Stimulated activated CD4-positive, alpha-beta T cell treated with anti-CD3 and anti-CD28 coated beads, Interleukin-2, amount 100 ng/mL, for 4 hours (primary cell): ENCODE results near the gene LAMA4.
A peak's percentile ranks its signal among the peaks of the same experiment; 100 is the strongest.
"Not testable (repeated sequence)": the region's sequence is repeated elsewhere in the genome, so short reads cannot be mapped to it uniquely, and the experiment has no call there.

Experiments
- DNase-seq: peaks from one replicate; pipeline ENCODE4 v3.0.0-alpha.2; 2020; ENCODE audit warnings: low read depth

The LAMA4 gene

GRCh38 chr6:112144145-112144926 is 110.0 kb downstream of the LAMA4 start:
- DNase-seq = no peak

- no peak for DNase-seq
These were observed 112.7 kb downstream of the LAMA4 start for GRCh38 chr6:112141707-112142106.

GRCh38 chr6:112139052-112139451 is 115.3 kb downstream of the LAMA4 start:
- no peak for DNase-seq

- DNase-seq = no peak
These were observed 123.5 kb downstream of the LAMA4 start for GRCh38 chr6:112130878-112131277.

GRCh38 chr6:112128208-112128607 is 126.2 kb downstream of the LAMA4 start:
- no peak for DNase-seq

- DNase-seq = no peak
These were observed 130.4 kb downstream of the LAMA4 start for GRCh38 chr6:112123982-112124381.

- no peak for DNase-seq
These were observed 131.6 kb downstream of the LAMA4 start for GRCh38 chr6:112122756-112123155.

- no peak for DNase-seq
These were observed 136.3 kb downstream of the LAMA4 start for GRCh38 chr6:112118034-112118433.

GRCh38 chr6:112117554-112117953 is 136.8 kb downstream of the LAMA4 start:
- DNase-seq = no peak

- no peak for DNase-seq
These were observed 138.1 kb downstream of the LAMA4 start for GRCh38 chr6:112116221-112116620.

- DNase-seq = no peak
These were observed 139.7 kb downstream of the LAMA4 start for GRCh38 chr6:112114577-112115223.

GRCh38 chr6:112113918-112114317 is 140.4 kb downstream of the LAMA4 start:
- DNase-seq = no peak

- no peak for DNase-seq
These were observed 140.9 kb downstream of the LAMA4 start for GRCh38 chr6:112113431-112113830.

GRCh38 chr6:112109262-112109661 is 145.1 kb downstream of the LAMA4 start:
- DNase-seq = no peak

GRCh38 chr6:112106562-112106961 is 147.8 kb downstream of the LAMA4 start:
- no peak for DNase-seq

GRCh38 chr6:112106026-112106425 is 148.3 kb downstream of the LAMA4 start:
- DNase-seq = not testable (repeated sequence)

GRCh38 chr6:112100561-112100960 is 153.8 kb downstream of the LAMA4 start:
- no peak for DNase-seq

- DNase-seq = no peak
These were observed 157.5 kb downstream of the LAMA4 start for GRCh38 chr6:112096901-112097300.

- no peak for DNase-seq
These were observed 166.5 kb downstream of the LAMA4 start for GRCh38 chr6:112087916-112088315.

GRCh38 chr6:112087136-112087911 is 167.0 kb downstream of the LAMA4 start, which contains the start of the genes FAM229B and TUBE1:
TSS of gene FAM229B (plus strand) at chr6:112087591. CDS start at chr6:112099284, 11,693 bp downstream.
TSS of gene TUBE1 (minus strand) at chr6:112087482. CDS start at chr6:112087434, 48 bp downstream.
- peak; percentile 87 for DNase-seq

GRCh38 chr6:112086744-112087135 is 167.6 kb downstream of the LAMA4 start:
- no peak for DNase-seq

- no peak for DNase-seq
These were observed 168.9 kb downstream of the LAMA4 start for GRCh38 chr6:112085286-112086065.
